GM23248 (cell line): ENCODE results near the gene PTPRK. TPM values are rescaled to one million over a fixed set of nuclear protein-coding genes. Genes with fewer than 3 reads are reported as not detected.
A peak's percentile ranks its signal among the peaks of the same experiment; 100 is the strongest.

ENCODE experiments used
- DNase-seq: peaks from one replicate; pipeline ENCODE4 v3.0.0-alpha.2; 2015
- H2AFZ ChIP-seq: fragments of 200-600 bp; sonication (generic); 2 replicates; pipeline ENCODE4 v1.6.1; 2016; ENCODE audit warnings: antibody characterized with exemption
- H3F3A ChIP-seq: fragments of 200-600 bp; sonication (generic); 2 replicates; pipeline ENCODE4 v1.6.1; 2016; ENCODE audit warnings: mild to moderate bottlenecking, antibody characterized with exemption, mixed run types; ENCODE audit not compliant: insufficient read depth
- H3K27ac ChIP-seq: fragments of 200-600 bp; sonication (generic); 2 replicates; pipeline ENCODE4 v1.5.1; 2016; ENCODE audit warnings: mild to moderate bottlenecking
- H3K27me3 ChIP-seq: fragments of 200-600 bp; sonication (generic); replicated peaks from 2 replicates; pipeline ENCODE4 v1.6.1; 2016; ENCODE audit warnings: mild to moderate bottlenecking; ENCODE audit not compliant: insufficient read depth
- H3K36me3 ChIP-seq: fragments of 200-600 bp; sonication (generic); 2 replicates; pipeline ENCODE4 v1.6.1; 2016; ENCODE audit warnings: low read depth, mild to moderate bottlenecking
- H3K4me1 ChIP-seq: fragments of 200-600 bp; sonication (generic); 2 replicates; pipeline ENCODE4 v1.6.1; 2016; ENCODE audit warnings: mild to moderate bottlenecking; ENCODE audit not compliant: insufficient read depth
- H3K4me2 ChIP-seq: fragments of 200-600 bp; sonication (generic); one replicate; pipeline ENCODE4 v1.6.1; 2016; ENCODE audit warnings: mild to moderate bottlenecking; ENCODE audit not compliant: unreplicated experiment
- H3K4me3 ChIP-seq: fragments of 200-600 bp; sonication (generic); 2 replicates; pipeline ENCODE4 v1.5.1; 2016; ENCODE audit warnings: mild to moderate bottlenecking
- H3K79me2 ChIP-seq: fragments of 200-600 bp; sonication (generic); 2 replicates; pipeline ENCODE4 v1.6.1; 2016; ENCODE audit warnings: mild to moderate bottlenecking; ENCODE audit not compliant: insufficient read depth
- H3K9ac ChIP-seq: fragments of 200-600 bp; sonication (generic); 2 replicates; pipeline ENCODE4 v1.6.1; 2016; ENCODE audit warnings: mild to moderate bottlenecking
- H3K9me2 ChIP-seq: fragments of 200-600 bp; sonication (generic); 2 replicates; pipeline ENCODE4 v1.6.1; 2016; ENCODE audit warnings: mixed run types, mild to moderate bottlenecking, moderate library complexity; ENCODE audit not compliant: insufficient read depth
- H3K9me3 ChIP-seq: fragments of 200-600 bp; sonication (generic); one replicate; pipeline ENCODE4 v1.6.1; 2017; ENCODE audit warnings: low read depth
- H4K20me1 ChIP-seq: fragments of 200-600 bp; sonication (generic); 2 replicates; pipeline ENCODE4 v1.6.0; 2016; ENCODE audit not compliant: insufficient read depth
- EZH2 ChIP-seq: fragments of 200-600 bp; sonication (generic); IDR thresholded peaks from 2 replicates; pipeline ENCODE4 v1.6.1; 2018; ENCODE audit warnings: antibody characterized with exemption, mild to moderate bottlenecking; ENCODE audit not compliant: insufficient read depth, poor library complexity, severe bottlenecking
- EZH2phosphoT487 ChIP-seq: fragments of 200-600 bp; sonication (generic); IDR thresholded peaks from 2 replicates; pipeline ENCODE4 v1.6.1; 2018; ENCODE audit warnings: antibody characterized with exemption, moderate library complexity, mild to moderate bottlenecking, low read depth; ENCODE audit not compliant: insufficient read depth
- WGBS, 2 experiments: methylation state at CpG; one replicate each; pipeline ENCODE4 v1.1.6; 2015 to 2017; ENCODE audit warnings: low lambda C conversion rate in 2 of 2, low coverage in 1 of 2; ENCODE audit errors: missing lambda C conversion rate in 2 of 2; 5-methylcytosine and 5-hydroxymethylcytosine counted together
- in situ Hi-C: fragments of 300-500 bp; cut with MboI; formaldehyde crosslinking; loops from 2 replicates; pipeline ENCODE4 v1.15.0; 2020
- polyA plus RNA-seq: library from polyadenylated mRNA; unstranded; fragments of >200 nt; fragmentation: Nextera tagmentation; extraction: Ambion mirVana; gene quantifications from 2 replicates; pipeline ENCODE4 v1.2.1, GENCODE V29; 2016
- total RNA-seq: library from RNA; depleted of rRNA; stranded (reverse); fragments of >200 nt; shearing (Covaris generic); gene quantifications from 2 replicates; pipeline ENCODE4 v1.2.3, GENCODE V29; 2014

Gene PTPRK
- total and polyA plus RNA-seq, 2 experiments from 2014 or later: 22.3 to 34.5 TPM

- H3K27ac ChIP-seq: no peak overlapping the region
- DNase-seq: no peak
These were observed 157.2 kb downstream of the PTPRK start for GRCh38 chr6:128363020-128363813.

GRCh38 chr6:128361378-128361777, 159.0 kb downstream of the PTPRK start:
- no peak for DNase-seq
- Histone ChIP-seq H3K4me2 (no peak overlapping the region), H4K20me1 (no peaks in the 10 kb centered on the region), H3K9ac (no peak overlapping the region), H3K36me3 (no peaks in the 10 kb centered on the region), H2AFZ (no peak overlapping the region), H3K9me3 (no peaks in the 10 kb centered on the region), H3K4me1 (peaks cover 9% of the 10 kb centered on the region), H3K9me2 (no peaks in the 10 kb centered on the region), H3K27me3 (no peaks in the 10 kb centered on the region), H3F3A (no peaks in the 10 kb centered on the region), H3K4me3 (no peak overlapping the region), H3K27ac (no peak overlapping the region), H3K79me2 (peaks cover under 1% of the 10 kb centered on the region; the same call in 1 of the 2 replicates)
- 97 to 100% methylated on average over 2 of the region's 2 CpGs for WGBS, 2 experiments
- TF ChIP-seq EZH2phosphoT487 (no peak), EZH2 (no peak)
- in situ Hi-C loops: no loop called here

More at GRCh38 chr6:128363020-128363813, 157.2 kb downstream of the PTPRK start:
- peaks cover 15% of the 10 kb centered on the region for H3K79me2 ChIP-seq
- H3K9me3 ChIP-seq: no peaks in the 10 kb centered on the region
- H3K9ac ChIP-seq: no peak overlapping the region
- WGBS, 2 experiments: 95 to 100% methylated on average over 1 of the region's 1 CpG
- no peak for TF ChIP-seq EZH2
- TF ChIP-seq EZH2phosphoT487: no peak
- H3K27me3 ChIP-seq: no peaks in the 10 kb centered on the region
- no peaks in the 10 kb centered on the region for H3K36me3 ChIP-seq
- H3F3A ChIP-seq: no peaks in the 10 kb centered on the region; the same call in 1 of the 2 replicates
- 0 out of 2 replicates have a peak, but pooled peaks cover 5% of the 10 kb centered on the region for H4K20me1 ChIP-seq
- no peak overlapping the region for H3K4me2 ChIP-seq
- no peak overlapping the region for H2AFZ ChIP-seq
- H3K9me2 ChIP-seq: no peaks in the 10 kb centered on the region
- peaks cover 10% of the 10 kb centered on the region for H3K4me1 ChIP-seq
- in situ Hi-C loops: no loop called here
- no peak overlapping the region for H3K4me3 ChIP-seq

- Histone ChIP-seq H3F3A (no peaks in the 10 kb centered on the region), H3K79me2 (no peaks in the 10 kb centered on the region), H4K20me1 (no peaks in the 10 kb centered on the region), H3K4me1 (peaks cover 9% of the 10 kb centered on the region), H3K4me2 (no peak overlapping the region), H3K9me2 (no peaks in the 10 kb centered on the region), H3K27ac (no peak overlapping the region), H3K9ac (no peak overlapping the region), H3K36me3 (no peaks in the 10 kb centered on the region), H2AFZ (no peak overlapping the region), H3K27me3 (no peaks in the 10 kb centered on the region), H3K4me3 (no peak overlapping the region), H3K9me3 (no peaks in the 10 kb centered on the region)
- in situ Hi-C loops: no loop called here
- 40 to 45% methylated on average over 3 of the region's 3 CpGs for WGBS, 2 experiments
- TF ChIP-seq EZH2phosphoT487 (no peak), EZH2 (no peak)
- peak; percentile 28 for DNase-seq
These were observed 162.1 kb downstream of the PTPRK start for GRCh38 chr6:128358244-128358776.

GRCh38 chr6:128357392-128358130, 162.8 kb downstream of the PTPRK start:
- Histone ChIP-seq H3K4me2 (no peak overlapping the region), H3K27ac (no peak overlapping the region), H3K9me2 (no peaks in the 10 kb centered on the region), H3K9ac (no peak overlapping the region), H3K4me3 (no peak overlapping the region), H3K4me1 (peaks cover 9% of the 10 kb centered on the region), H3F3A (no peaks in the 10 kb centered on the region), H3K36me3 (no peaks in the 10 kb centered on the region), H3K9me3 (no peaks in the 10 kb centered on the region), H3K27me3 (no peaks in the 10 kb centered on the region), H3K79me2 (no peaks in the 10 kb centered on the region), H2AFZ (no peak overlapping the region), H4K20me1 (no peaks in the 10 kb centered on the region)
- in situ Hi-C loops: no loop called here
- no peak for TF ChIP-seq EZH2
- TF ChIP-seq EZH2phosphoT487: no peak
- no peak for DNase-seq
- WGBS, 2 experiments: 32 to 34% methylated on average over 3 of the region's 3 CpGs
